ENCODE results near the gene ZFP69. TPM values are rescaled to one million over a fixed set of nuclear protein-coding genes. Genes with fewer than 3 reads are reported as not detected.
A peak's percentile ranks its signal among the peaks of the same experiment; 100 is the strongest.

ZFP69 gene
- total and polyA plus RNA-seq, 2 donors (not counting 3 experiments of a cell fraction or from before 2014, with no cell fraction given) = 0.98 to 2.4 TPM

DNA sequence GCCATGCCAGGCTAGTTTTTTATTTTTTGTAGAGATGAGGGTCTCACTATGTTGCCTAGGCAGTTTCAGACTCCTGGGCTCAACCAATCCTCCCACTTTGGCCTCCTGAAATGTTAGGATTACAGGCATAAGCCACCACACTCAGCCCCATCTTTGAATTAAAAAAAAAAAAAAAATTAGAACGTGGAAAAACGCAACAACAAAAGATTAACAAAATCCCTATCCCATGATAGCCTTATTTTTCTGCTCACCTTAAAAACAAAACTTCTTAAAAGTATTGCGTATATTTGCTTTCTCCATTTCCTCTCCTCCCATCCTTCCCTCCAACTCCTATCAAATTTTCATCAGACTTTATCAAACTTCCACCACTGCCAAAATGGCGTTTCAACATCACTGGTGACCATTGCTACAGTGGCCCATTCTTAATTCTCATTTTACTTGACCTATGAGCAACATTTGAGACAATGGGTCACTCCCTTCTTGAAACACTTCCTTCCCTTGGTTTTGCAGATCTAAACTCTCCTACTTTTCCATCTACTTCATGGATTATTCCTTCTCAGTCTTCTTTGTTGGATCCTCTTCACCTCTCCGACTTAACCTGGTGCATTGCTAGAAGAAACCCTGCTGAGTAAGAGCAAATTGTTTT lies 53.8 kb downstream of the ZFP69 start:
- Histone ChIP-seq H3K27ac (ENCODE audit: insufficient read depth, low read depth, low read length) (peak overlapping the region; percentile 96), H3K79me2 (ENCODE audit: control insufficient read depth, insufficient read depth, low read length) (no peaks in the 10 kb centered on the region), H3K36me3 (ENCODE audit: control insufficient read depth in 2 of 2, extremely low read depth in 1 of 2, insufficient read depth in 2 of 2, low read length in 2 of 2) (no peaks in the 10 kb centered on the region), H3K9me1 (replicated peaks; ENCODE audit: control insufficient read depth, extremely low read depth, insufficient read depth, low read length) (no peaks in the 10 kb centered on the region), H3K4me3 (replicated peaks in 1 of 3; ENCODE audit: insufficient read depth in 1 of 3, low read depth in 1 of 3, low read length in 3 of 3) (peak overlapping the region; percentile 59 to 84 (median 82)), H3K4me1 (ENCODE audit: control insufficient read depth, extremely low read depth, insufficient read depth, low read length) (peaks cover 7% of the 10 kb centered on the region), H4K20me1 (replicated peaks; ENCODE audit: control insufficient read depth, extremely low read depth, insufficient read depth, low read length) (no peaks in the 10 kb centered on the region), H3K4me2 (ENCODE audit: insufficient read depth, low read length) (peak overlapping the region; percentile 100), H3K9me3 (replicated peaks; ENCODE audit: control insufficient read depth, insufficient read depth, low read length) (no peaks in the 10 kb centered on the region), H3K9ac (replicated peaks; ENCODE audit: extremely low read depth, insufficient read depth, low read length) (peak overlapping the region; percentile 71), H2AFZ (ENCODE audit: low read depth, low read length) (peak overlapping the region; percentile 71), H3K27me3 (ENCODE audit: control insufficient read depth in 2 of 2, insufficient read depth in 2 of 2, low read length in 2 of 2) (peaks cover 0 to 2% of the 10 kb centered on the region in 2 experiments)
- dilution Hi-C loops (cut with MboI; ENCODE audit: extremely low pct_ligation_motif_present, low sequenced_read_pairs) = no loop called here
- DNase-seq (ENCODE audit: low read depth, low spot score) (no peak), FAIRE-seq (no peak)
- no peak for TF ChIP-seq JUN (IDR thresholded peaks at IDR 0.05; ENCODE audit: borderline replicate concordance, insufficient read depth, insufficient read length, low read depth)
- no peak for TF ChIP-seq POLR2A (IDR thresholded peaks at IDR 0.05; ENCODE audit: low read depth, low read length)
- TF ChIP-seq GATA2 (IDR thresholded peaks at IDR 0.05; ENCODE audit: insufficient read depth, insufficient read length, low read depth, low read length) = no peak
- TF ChIP-seq, protein P1, sequence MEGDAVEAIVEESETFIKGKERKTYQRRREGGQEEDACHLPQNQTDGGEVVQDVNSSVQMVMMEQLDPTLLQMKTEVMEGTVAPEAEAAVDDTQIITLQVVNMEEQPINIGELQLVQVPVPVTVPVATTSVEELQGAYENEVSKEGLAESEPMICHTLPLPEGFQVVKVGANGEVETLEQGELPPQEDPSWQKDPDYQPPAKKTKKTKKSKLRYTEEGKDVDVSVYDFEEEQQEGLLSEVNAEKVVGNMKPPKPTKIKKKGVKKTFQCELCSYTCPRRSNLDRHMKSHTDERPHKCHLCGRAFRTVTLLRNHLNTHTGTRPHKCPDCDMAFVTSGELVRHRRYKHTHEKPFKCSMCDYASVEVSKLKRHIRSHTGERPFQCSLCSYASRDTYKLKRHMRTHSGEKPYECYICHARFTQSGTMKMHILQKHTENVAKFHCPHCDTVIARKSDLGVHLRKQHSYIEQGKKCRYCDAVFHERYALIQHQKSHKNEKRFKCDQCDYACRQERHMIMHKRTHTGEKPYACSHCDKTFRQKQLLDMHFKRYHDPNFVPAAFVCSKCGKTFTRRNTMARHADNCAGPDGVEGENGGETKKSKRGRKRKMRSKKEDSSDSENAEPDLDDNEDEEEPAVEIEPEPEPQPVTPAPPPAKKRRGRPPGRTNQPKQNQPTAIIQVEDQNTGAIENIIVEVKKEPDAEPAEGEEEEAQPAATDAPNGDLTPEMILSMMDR (IDR thresholded peaks at IDR 0.05; ENCODE audit: extremely low read depth in 1 of 2, insufficient read depth in 1 of 2, low read depth in 1 of 2, low read length in 2 of 2) = no peak
- TF ChIP-seq MYC (IDR thresholded peaks at IDR 0.05; ENCODE audit: low read depth, low read length) = no peak
- no peak for TF ChIP-seq EZH2 (IDR thresholded peaks at IDR 0.05; ENCODE audit: borderline replicate concordance, low read depth, low read length, severe bottlenecking)
- TF ChIP-seq POLR2AphosphoS5 (IDR thresholded peaks at IDR 0.05; ENCODE audit: insufficient read depth, low read depth, low read length) = no peak
- no peak for TF ChIP-seq FOS (IDR thresholded peaks at IDR 0.05; ENCODE audit: borderline replicate concordance, insufficient read depth, low read length)
- TF ChIP-seq, protein P2, sequence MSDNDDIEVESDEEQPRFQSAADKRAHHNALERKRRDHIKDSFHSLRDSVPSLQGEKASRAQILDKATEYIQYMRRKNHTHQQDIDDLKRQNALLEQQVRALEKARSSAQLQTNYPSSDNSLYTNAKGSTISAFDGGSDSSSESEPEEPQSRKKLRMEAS (IDR thresholded peaks at IDR 0.05; ENCODE audit: insufficient read depth, insufficient read length) = no peak
- BruUV-seq (replicated peaks) = TSS peak; percentile 98
- intact Hi-C loops (cut with micrococcal nuclease) = loop anchor here (1.0 to 5.0 kb wide), 4 partner anchors 44 to 416 kb away; partner anchors contain the start of genes ZFP69 and ZFP69B
- ChIA-PET POLR2A (interaction anchor here (1.0 kb wide), 1 partner anchor 161 kb away, joined by 3 read pairs; the partner anchor contains the start of gene NFYC), CTCF (interaction anchor here (0.7 to 2.6 kb wide), 12 partner anchors 20 to 319 kb away, joined by 3 to 18 read pairs (median 8); partner anchors contain the start of genes EXO5, RIMS3, ZFP69 and ZFP69B)
